SH-SY5Y (cell line): ENCODE results near the gene PALD1.

ENCODE experiments used
- GATA2 ChIP-seq: IDR thresholded peaks from 2 replicates; pipeline ENCODE4 v1.6.1; 2011; ENCODE audit warnings: mild to moderate bottlenecking, low read depth, low read length
- GATA3 ChIP-seq: IDR thresholded peaks from 2 replicates; pipeline ENCODE4 v1.6.1; 2011; ENCODE audit warnings: low read depth, mild to moderate bottlenecking, low read length, moderate library complexity

DNA sequence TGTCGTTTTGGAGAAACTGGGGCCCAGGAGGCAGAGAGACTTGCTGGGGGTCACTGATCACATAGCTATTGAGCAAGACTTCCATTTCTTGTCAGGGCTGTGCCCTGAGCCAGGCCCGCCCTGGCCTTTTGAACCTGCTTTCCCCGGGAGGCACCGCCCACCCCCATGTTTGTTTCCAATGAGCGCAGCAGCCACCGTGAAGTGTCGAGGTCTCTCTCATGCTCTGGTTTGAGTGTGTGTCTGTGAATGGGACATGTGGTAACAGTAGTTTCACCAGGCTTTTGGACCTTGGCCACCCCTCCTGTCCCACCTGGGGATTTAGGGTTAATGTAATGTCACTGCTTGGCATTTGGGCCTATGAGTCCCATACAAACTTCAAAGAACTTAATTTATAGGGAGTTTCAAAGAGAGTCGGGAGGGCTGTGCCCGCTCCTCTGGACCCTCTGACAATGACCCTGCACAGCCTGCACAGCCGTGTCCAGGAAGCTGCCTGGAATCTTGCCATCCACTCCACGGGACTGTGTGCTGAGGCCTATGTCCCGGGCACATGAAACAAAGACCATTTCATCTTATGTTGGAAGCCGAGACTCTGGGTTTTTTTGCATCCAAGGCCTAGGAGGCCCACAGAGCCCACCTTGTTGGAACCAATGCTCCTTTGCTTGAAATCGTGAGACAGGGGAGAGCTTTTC lies 117.7 kb downstream of the PALD1 start:
- TF ChIP-seq GATA3 (no peak), GATA2 (no peak)
